AG09319 (cell line): Measurements from ENCODE around the gene GPHN.

ENCODE experiments used
- DNase-seq: peaks from one replicate; pipeline ENCODE4 v3.0.0-alpha.2; 2010; ENCODE audit warnings: low read depth; ENCODE audit errors: extremely low read depth
- TF ChIP-seq, protein P1 (sequence below): IDR thresholded peaks from 2 replicates; pipeline ENCODE4 v1.5.1; 2011; ENCODE audit warnings: low read depth, mild to moderate bottlenecking, inconsistent platforms, low read length, moderate library complexity

GPHN gene

DNA sequence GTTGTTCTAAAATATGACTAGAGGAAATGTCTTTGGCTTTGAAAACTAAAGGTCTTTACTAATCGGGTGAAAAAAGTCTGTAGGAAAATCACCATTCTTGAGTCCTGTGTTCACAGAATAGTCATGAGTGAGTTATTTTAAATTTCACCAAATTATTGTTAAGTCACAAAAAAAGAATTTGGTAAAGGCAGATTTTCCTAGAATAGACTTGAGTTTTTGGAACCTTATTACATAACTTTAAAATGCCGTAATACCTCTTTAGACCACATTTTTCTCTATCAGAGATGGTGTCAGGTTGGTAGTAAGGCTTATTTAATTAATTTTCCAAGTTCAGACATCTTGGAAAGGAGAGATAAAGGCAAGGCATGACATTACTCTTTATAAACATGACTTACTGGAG lies 496.6 kb downstream of the GPHN start:
- no peak for DNase-seq

DNA sequence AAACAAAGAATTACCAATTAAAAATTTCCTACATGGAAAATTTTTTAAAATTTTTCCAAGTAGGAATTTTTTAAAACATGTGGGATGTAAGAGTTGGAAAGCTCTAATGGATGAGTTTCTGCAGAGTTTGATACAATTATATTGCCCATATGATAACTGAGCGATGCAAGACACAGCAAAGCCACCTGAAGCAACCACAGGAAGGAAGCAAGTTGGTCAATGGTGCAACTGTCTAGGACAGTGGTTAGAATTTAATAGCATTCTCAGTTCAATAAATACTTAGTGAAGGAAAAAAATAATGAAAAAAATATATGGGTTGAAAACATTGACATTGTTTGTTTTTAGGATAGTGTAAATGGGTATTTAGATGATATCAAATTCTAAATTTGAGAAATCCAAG lies 502.7 kb downstream of the GPHN start:
- TF ChIP-seq, protein P1, sequence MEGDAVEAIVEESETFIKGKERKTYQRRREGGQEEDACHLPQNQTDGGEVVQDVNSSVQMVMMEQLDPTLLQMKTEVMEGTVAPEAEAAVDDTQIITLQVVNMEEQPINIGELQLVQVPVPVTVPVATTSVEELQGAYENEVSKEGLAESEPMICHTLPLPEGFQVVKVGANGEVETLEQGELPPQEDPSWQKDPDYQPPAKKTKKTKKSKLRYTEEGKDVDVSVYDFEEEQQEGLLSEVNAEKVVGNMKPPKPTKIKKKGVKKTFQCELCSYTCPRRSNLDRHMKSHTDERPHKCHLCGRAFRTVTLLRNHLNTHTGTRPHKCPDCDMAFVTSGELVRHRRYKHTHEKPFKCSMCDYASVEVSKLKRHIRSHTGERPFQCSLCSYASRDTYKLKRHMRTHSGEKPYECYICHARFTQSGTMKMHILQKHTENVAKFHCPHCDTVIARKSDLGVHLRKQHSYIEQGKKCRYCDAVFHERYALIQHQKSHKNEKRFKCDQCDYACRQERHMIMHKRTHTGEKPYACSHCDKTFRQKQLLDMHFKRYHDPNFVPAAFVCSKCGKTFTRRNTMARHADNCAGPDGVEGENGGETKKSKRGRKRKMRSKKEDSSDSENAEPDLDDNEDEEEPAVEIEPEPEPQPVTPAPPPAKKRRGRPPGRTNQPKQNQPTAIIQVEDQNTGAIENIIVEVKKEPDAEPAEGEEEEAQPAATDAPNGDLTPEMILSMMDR, result no peak

More for the DNA sequence above, 496.6 kb downstream of the GPHN start:
- TF ChIP-seq, protein P1, result no peak

DNA sequence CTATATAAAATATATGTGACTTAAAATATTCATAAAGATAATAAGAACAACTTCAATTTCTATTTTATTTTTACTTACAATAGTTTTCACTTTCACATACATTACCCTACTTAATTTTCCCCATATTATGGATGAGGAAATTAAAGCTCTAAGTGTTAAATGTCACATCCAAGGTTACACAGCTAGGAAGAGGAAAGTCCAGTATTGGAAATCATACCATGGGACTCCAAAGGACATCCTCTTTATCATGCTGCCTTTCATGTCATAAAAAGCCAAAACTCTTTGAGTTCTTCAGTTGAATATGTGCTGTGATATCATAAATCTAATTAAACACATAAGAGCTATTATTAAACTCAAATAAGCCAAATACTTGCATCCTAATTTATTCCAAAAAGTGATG lies 508.9 kb downstream of the GPHN start:
- TF ChIP-seq, protein P1, result no peak
- DNase-seq, result no peak

More for the DNA sequence above, 502.7 kb downstream of the GPHN start:
- DNase-seq, result no peak

DNA sequence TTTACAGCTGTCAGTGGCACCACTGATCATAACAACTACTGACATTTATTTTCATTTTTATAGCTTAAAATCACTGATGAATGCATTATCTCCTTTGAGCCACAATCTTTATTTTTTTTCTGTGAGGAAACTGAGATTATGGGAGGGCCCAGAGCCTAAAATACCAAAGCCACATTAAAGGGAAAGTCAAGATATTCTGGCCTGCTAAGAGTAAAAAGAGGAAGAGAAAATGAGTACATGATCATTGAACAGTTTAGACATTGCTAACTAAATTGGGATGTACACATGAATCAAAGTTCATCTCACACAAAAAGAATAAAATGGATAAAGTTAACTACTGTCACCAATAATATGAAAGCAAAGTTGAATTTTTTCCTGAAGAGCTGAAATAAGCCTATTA lies 510.8 kb downstream of the GPHN start:
- TF ChIP-seq, protein P1, result no peak
- DNase-seq, result no peak

DNA sequence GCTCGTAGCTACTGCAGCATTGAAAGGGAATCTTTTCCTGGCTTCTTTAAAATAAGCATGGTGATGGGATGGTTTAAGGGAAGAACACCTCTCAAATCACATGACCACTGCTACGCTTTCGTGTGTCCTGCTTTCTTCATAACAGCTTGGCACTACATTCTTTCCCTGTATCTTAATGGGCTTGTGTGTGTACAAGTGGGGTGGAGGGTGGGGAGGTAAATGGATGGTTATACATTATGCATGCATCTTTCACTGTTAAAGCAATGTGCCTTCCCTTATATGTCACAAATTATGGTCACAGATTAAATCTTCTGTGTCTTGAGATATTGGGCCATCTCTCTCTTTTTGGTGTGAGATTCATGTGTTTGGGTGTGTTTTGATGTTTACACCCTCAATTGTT lies 511.8 kb downstream of the GPHN start:
- TF ChIP-seq, protein P1, result no peak
- DNase-seq, result no peak

DNA sequence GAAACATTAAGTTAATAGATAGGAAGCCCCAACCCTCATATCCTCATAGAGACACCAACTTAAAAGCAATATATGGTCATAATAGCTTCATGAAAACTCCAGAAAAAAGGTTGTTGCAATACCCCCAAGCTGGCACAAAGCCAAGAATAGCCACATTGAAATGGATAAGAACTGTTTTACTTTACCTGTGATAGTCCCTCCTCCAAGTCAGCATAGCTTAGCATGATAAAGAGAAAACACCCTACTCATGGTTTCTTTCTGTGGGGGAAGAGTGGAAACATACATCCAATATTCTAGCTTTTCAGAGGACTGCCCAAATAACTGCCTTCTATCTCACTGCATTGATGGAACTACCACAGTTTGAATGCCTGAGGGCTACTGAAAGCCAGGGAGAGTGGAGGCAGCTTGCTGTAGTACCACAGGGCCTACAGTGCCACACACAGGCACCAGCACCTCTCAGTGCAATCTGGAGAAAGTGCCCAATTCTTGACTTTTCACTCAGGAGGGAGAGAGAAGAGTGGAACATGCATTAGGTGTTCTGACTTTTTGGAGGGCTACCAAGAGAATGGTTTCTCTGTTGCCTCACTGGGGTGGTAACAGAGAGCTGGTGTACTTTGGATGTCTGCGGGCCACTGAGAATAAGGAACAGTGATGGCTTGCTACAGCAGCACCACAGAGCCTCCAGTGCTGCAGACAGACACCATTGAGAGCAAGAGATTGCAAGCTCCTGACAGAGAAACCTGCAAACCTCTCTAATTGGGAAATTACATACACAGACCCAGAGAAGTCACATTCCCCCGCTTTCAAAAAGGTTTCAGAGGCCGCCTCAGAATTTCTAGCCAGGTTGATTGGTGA lies 524.2 kb downstream of the GPHN start:
- DNase-seq, result no peak
- TF ChIP-seq, protein P1, result no peak

DNA sequence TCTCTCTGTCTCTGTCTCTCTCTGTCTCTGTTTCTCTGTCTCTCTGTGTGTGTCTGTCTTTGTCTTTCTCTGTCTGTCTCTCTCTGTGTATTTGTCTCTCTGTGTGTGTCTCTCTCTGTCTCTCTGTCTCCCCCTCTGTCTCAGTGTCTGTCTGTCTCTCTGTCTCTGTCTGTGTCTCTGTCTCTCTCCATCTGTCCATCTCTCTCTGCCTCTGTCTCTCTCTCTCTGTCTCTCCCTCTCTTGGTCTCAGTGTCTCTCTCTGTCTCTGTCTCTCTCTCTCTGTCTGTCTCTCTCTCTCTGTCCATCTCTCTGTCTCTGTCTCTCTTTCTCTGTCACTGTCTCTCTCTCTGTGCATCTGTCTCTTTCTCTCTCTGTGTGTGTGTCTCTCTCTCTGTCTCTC lies 537.5 kb downstream of the GPHN start:
- no peak for DNase-seq
- TF ChIP-seq, protein P1, result no peak
